HG03378 (cell line): ENCODE results near the gene NET1.
"Not testable (repeated sequence)": the region's sequence is repeated elsewhere in the genome, so short reads cannot be mapped to it uniquely, and the experiment has no call there.

ENCODE experiments used
- ATAC-seq: cut with Tn5 transposase; IDR thresholded peaks from one replicate; pipeline ENCODE4 v1.9.1; 2021; ENCODE audit warnings: mild to moderate bottlenecking, moderate library complexity; ENCODE audit not compliant: unreplicated experiment

Gene NET1

DNA sequence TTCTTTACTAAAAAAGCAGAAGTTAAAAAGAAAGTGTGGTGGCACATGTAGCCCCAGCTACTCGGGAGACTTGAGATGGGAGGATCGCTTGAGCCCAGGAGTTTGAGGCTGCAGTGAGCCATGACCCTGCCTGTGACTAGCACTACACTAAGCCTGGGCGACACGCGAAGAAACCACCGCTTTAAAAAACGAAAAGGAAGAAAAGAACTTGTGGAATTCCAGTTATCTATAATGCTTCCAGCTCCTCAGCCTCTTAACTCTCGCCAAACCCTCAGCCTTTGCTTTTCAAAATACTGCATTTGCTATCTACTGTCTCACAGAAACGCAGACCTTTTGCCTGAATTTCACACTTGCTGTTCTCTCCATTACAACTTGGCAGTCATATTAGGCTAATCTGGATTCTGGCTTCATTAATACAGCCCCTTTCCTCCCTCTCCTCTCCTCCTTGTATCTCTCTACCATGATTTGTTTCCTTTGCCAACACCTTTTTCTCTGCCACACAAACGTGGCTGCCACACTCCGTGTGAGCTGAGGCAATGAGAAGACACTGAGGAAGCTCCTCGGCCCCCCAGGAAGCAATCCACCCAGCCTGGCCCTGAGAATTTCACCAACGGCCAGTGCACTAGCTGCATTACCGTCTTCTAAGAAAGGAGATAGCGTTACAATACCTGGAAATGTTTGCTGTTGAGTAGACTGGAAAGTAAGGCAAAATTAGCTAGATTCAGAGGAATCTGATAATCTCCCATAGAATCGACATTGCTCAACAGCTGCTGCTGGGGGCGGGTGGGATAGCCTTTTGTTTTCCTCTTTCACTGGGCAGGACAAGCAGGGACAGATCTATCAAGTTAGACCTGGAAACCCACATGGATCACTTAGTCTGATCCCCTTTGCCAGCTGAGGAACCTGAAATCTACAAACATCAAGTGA lies 49.8 kb downstream of the NET1 start:
- no peak for ATAC-seq

DNA sequence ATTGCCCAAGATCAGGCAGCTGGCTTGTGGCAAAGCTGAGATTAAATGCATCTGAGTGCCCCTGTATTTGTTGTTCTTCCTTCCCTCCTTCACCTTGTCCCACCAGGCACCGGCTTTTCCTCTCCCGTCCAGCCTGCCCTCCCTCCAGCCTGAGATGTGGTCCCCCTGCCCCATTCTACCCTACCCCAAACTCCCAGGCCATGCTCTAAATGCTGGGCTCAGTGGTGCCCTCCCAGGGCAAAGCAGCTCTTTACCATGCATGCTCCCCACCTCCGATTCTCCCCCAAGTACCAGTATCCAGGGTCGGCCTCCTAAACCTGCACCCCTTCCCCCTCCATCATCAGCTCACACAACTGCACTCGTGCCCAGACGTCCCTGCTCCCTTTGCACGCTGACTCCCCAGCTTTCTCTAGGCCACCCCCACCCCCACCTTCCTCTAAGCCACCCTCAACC lies 50.5 kb downstream of the NET1 start:
- ATAC-seq = no peak

DNA sequence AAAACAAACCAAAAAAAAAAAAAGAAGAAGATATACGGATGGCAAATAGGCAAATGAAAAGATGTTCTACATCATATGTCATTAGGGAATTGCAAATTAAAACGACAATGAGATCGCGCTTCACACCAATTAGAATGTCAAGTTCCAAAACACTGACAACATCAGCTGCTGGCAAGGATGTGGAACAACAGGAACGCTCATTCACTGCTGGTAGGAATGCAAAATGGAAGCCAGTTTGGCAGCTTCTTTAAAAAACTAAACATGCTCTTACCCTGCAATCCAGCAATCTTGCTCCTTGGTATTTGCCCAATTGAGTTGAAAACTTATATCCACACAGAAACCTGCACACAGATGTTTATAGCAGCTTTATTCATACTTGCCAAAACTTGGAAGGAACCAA lies 52.2 kb downstream of the NET1 start:
- no peak for ATAC-seq

DNA sequence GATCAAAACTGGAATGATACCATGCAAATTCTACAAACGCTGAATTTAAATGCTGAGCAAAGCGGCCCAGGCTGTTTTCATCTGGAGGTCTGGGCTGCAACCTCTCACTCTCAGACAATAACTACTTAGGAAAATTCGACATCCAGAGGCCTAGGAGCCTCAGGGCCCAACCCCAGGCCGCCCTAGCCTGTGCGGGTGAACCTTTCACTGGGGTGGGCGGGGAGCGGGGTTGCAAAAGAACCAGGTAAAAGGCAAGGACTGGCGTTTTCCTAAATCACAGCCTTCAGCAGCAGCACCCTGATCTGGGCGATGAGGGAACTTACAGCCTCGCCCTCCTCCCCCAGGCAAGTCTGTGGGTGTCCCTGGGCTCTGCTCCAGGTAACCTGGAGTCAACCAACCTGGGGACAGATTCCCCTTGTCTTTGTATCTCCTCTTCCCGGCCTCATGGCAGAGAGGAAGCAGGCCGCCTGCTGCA lies 53.7 kb downstream of the NET1 start:
- no peak for ATAC-seq

DNA sequence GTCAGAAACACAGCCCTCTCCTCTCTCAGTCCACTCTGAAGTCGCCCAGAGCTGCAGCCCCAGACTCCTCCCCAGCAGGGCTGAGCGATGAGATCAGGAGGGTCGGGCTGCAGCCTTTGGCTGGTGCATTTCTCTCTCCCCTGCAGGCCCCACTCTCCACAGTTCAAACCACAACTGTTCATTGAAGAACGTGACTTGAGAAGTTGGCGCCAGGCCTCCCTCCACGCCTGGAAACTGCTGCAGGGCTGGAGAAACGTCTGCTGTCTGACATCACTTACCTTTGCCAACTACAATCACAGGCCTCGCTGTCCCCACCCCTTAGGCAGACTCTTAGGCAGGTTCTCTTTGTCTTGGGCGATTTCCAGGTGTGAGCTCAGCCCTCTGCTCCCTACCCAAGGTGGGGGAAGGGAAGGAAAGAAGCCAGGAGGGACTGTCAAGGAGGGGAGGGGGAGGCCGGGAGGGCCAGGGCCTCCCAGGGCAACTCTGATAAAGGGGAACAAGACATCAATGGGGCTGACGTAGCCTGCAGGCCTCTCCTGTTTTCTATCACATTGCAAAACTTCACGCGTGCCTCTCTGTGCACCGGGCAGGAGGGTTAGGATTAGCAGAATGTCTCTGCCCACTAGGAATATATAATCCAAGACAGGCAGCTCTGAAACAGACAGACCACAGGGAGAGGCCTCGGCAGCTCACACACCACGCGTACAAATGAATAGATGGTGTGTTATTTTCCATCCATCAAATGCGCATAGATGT lies 54.3 kb downstream of the NET1 start:
- ATAC-seq = no peak

DNA sequence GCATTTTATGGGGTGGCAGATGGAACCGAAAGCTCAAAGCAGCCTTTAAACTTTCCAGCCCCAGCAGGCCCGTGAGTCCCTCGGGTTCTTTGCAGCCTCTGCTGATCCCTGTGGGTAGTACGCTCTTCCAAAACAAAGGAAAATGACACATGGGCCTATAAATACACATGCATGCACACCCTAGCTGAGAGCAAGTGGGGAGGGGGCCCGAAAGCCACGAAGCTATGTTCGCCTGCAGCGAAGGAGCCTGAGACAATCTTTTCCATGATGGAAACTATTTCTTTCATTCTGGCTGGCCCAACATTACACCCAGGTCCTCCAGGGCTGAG lies 54.8 kb downstream of the NET1 start:
- no peak for ATAC-seq

DNA sequence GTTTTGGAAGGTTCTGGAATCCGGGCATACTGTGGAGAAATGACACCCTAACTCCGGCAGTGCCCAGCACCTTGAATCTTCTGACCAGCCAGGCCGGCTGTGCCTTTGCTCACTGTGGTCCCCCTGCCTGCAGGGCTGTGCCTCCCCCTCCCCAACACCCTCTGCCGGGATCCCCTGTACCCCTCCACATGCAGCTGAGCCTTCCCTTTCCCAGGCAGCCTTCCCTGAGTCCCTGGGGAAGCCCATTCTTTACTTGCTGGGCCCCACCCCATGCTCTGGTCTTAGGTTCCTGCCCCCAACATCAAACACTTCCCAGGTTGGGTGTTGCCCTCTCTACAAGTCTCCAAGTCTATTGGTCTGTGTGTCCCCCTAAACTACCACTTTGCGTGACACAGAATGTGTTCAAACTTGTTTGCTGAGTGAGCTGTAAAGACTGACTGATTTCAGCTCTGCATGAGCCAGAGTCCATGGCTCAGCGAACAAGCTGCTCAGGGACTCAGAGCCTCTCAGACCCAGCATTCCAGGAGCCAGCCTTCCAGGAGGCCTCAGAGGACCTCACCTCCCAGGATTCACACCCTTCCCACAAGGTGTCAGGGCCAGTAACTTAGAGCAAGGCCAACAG lies 55.4 kb downstream of the NET1 start:
- no peak for ATAC-seq

DNA sequence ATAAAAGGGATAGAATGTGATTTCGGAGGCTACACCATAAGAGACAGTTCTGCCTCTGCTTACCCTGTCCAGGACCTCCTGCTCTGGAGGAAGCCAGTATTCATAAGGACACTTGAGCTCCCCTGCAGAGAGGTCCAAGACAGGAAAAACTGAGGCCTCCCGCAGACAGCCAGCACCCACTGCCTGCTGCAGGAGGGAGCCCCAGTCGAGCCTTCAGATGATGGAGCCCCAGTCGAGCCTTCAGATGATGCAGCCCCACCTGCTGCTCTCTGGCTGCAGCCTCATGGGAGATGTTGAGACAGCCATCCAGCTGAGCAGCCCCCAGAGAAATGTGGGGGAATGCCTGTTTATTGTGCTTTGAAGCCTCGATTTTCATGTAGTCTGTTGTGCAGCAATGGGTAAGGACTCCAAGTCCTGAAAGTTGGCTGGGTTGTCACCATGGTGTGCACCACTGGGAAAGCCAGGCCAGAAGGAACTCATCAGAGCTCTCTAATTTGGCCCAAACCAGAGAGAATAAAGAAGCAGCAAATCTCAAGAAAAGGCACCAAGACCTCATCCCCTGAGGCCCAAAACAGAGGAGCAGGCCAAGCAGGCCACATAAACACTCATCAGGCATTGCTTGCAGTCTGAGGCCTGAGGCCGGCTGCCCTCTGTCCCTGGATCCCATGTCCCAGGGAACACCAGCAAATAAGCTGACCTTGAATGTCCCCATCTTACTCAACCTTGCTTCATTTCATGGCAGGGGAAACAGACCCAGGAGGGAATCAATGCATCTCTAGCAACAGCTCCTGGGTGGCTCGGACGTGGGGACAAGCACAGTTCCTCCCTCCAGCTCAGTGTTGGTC lies 56.1 kb downstream of the NET1 start:
- ATAC-seq = no peak

DNA sequence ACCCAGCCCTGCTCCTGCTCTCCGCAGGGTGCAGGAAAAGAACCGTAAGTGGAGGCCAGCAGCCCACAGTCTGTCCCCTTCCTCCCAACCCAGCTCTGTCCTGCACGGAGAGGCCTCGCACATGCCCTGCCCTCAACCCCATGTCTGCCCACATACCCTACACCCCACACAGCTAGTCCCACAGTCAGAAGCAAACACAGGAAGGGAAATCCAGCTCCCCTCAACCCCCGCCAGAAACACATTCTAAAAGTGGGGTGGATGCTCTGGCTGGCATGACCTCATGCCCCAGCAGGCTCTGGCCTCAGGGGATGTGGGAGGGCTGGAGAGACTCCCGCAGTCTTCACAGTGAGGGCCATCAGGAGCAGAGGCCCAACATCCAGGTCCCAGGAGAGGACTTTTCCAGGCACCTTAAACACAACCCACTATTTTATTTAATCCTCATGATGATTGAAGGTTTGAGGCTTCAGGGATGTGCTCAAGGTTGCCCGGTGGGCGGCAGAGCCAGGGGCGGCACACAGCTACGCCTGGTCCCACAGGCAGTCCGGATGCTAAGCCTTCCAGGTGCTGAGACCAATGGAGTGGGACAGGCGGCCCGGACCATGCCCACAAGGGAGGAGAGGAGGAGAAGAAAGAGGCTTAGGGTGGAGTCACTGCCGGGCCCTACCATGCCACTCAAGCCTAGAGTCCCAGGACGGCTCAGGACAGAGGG lies 57.1 kb downstream of the NET1 start:
- ATAC-seq = no peak

DNA sequence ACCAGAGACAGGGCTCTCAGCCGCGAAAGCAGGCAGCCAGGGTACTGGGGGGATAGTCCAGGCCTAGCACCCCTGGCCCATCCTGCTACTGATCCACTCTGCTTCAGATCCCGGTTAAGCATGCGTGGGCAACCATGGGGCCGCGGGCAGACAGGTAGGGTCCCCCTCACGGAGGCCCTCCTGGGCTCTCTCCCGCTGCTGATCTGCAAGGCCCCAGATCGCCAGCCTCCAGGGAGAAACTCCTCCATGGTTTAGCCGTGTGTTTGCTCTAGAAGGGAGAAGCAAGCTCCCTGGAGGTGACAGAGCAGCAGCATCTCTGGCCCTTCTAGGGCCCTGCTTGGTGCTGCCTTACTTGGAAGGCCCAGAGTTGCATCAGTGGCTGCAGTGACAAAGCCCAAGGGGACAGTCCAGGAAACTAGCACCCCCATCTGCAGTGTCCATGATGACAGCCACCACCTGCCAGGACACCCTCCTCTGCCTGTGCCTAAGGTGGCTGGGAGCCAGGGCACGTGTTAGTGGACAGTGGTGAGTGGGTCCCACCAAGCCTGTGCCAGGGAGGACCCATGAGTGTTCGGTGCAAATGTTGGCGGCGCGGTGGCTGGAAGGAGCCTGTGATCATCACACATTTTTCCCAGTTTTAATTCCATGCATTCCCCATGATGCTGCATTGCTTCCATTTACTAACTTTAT lies 57.9 kb downstream of the NET1 start:
- no peak for ATAC-seq

DNA sequence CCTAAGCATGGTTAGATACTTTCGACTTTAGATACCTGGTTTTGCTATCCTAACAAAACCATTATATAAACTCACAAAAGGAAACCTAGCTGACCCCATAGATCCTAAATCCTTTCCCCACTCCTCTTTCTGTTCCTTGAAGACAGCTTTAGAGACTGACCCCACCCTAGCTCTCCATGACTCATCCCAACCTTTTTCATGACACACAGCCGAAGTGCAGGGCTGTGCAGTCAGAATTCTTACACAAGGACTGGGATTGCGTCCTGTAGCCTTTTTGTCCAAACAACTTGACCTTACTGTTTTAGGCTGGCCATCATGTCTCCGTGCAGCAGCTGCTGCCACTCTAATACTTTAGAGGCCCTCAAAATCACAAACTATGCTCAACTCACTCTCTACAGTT lies 62.3 kb downstream of the NET1 start:
- ATAC-seq = not testable (repeated sequence)

DNA sequence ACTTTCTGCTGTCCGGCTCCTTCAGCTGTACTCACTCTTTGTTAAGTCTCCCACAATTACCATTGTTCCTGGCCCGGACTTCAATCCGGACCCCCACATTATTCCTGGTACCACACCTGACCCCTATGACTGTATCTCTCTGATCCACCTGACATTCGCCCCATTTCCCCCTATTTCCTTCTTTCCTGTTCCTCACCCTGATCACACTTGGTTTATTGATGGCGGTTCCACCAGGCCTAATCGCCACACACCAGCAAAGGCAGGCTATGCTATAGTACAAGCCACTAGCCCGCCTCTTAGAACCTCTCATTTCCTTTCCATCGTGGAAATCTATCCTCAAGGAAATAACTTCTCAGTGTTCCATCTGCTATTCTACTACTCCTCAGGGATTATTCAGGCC lies 62.7 kb downstream of the NET1 start:
- ATAC-seq = not testable (repeated sequence)

DNA sequence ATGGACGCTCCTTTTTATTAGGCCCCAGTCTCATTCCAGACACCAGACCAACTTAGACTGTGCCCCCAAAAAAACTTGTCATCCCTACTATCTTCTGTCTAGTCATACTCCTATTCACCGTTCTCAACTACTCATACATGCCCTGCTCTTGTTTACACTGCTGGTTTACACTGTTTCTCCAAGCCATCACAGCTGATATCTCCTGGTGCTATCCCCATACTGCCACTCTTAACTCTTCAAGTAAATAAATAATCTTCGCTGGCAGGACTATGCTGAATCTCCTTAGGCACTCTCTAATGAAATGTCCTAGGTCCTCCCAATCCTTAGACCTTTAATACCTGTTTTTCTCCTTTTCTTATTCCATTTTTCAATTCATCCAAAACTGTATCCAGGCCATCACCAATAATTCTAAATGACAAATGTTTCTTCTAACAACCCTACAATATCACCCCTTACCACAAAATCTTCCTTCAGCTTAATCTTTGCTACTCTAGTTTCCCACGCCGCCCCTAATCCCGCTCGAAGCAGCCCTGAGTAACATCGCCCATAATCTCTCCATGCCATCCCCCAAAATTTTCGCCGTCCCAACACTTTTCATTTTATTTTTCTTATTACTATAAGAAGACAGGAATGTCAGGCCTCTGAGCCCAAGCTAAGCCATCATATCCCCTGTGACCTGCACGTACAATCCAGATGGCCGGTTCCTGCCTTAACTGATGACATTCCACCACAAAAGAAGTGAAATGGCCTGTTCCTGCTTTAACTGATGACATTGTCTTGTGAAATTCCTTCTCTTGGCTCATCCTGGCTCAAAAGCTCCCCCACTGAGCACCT lies 63.8 kb downstream of the NET1 start:
- not testable (repeated sequence) for ATAC-seq

DNA sequence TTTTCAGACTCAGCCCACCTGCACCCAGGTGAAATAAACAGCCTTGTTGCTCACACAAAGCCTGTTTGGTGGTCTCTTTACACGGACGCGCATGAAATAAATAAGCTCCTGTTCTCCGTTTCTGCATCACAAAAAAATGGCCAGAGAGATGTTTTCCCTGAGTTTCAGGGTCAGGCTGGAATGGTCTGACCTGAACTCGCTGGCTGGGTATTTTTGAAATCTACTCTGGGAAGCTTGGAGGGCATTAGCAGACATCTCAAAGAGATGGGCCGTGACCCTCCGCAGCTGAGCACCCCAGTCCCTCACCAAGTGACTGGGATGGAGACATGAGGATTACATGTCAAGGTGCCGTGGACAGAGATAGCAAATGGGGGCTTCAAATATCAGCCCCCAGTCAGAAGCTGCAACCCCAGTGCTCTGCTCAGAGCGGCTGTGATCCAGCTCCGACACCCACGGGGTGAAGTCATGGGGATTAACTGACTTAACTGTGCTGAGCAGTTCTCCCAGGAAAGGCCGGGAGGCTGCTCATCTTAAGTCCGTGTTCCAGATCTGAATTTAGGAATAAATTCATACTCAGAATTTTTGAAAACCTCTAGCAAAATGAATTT lies 64.7 kb downstream of the NET1 start:
- ATAC-seq = no peak

DNA sequence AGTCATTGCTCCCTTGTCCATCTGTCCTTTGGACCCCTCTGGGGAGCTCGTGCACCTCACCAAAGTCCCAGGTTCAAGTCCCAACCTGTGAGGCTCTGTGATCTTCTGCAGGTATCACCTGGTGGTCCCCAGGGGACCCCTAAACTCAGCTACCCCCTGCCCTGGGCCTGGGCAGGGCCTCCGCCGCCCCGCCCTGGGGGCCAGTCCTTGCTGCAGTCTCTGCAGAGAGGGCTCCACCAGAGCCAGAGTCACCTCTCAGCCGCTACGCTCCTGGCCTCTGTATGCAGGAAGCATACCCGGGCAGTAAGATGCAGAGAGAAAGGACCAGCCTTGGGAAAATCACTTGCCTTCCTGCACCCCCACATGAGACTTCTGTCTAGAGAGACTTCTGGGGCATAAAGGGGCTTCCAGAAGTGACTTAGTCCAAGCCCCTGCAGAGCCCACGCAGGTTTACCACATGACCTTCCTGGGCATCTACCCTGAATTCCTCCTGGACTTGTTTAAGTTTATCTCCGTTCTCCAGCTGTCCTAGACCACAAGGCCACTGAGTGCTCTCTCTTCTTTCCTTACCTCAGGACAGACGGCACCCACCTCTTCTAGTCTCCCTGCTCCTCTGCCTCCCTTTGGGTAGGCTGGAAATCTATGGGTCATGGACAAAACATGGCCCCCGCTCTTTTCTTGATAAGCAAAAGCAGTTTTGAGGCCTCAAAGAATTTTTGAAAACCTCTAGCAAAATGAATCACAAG lies 65.8 kb downstream of the NET1 start:
- ATAC-seq = no peak

DNA sequence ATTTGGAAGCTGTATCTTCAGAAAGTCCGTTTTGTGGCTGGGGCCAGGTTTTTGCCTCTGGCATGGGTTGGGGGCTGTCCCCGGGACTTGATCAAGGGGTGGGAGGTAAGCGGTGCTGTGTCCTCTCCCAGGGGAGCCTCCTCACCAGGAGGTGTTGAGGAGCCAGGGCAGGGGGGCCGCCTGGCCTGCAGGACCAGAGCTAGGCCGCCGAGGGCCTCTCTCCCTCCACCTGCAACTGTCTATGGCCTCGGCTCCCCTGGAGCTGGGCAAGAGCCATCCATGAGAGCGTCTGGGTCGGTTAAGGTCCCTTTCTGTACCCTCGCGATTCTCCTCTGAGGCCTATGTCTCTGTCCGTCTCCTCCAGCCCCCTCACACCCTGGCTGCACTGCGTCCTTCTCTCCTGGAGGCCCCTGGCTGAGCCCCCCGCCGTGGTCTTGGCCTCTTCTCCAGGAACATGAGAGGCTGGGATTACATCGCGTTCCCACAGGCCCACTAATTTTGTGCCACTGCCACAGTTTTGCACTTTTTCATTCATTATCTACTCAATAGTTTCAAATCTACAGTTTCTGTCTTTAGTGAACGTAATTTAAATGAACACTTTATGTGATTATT lies 66.4 kb downstream of the NET1 start:
- ATAC-seq = no peak
